Amygdala (tissue), 56 donors: ENCODE measurements around the gene CCNE1.
"Not testable (repeated sequence)": the region's sequence is repeated elsewhere in the genome, so short reads cannot be mapped to it uniquely, and the experiment has no call there.

Source experiments
- DNase-seq, 56 donors: peaks; one replicate each; lab custom pipeline; 2025; lab: John Stamatoyannopoulos, UW

CCNE1 gene

DNA sequence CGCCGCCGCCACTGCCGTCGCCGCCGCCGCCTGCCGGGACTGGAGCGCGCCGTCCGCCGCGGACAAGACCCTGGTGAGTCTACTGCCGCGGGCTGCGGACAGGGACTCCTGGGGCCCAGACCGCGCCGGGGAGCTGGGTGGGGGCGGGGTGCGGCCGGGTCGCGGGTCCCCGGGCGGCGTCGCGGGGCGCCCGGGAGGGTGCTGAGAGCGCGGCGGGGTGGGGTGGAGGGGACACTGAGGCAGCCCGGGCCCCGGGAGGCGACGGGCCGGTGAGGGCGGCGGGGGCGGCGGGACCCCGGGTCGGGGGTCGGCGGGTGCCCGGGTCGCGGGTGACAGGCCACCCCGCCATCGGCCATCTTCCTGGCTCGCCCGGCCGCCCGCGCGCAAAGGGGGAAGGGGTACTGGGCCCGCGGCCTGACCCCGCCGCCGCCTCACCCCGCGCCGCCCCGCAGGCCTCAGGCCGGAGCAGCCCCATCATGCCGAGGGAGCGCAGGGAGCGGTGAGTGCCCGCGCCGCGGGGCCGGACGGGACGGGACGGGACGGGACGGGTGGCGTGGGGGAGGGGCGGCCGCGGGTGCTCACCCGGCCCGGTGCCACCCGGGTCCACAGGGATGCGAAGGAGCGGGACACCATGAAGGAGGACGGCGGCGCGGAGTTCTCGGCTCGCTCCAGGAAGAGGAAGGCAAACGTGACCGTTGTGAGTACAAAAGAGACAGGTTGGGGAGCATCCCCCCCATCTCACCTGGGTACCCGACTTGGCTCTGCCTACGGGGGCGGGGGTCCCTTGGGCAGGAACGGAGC is 489 bp downstream of the CCNE1 start:
- DNase-seq = peak in 2 of 56 donors; percentile 9 to 40

DNA sequence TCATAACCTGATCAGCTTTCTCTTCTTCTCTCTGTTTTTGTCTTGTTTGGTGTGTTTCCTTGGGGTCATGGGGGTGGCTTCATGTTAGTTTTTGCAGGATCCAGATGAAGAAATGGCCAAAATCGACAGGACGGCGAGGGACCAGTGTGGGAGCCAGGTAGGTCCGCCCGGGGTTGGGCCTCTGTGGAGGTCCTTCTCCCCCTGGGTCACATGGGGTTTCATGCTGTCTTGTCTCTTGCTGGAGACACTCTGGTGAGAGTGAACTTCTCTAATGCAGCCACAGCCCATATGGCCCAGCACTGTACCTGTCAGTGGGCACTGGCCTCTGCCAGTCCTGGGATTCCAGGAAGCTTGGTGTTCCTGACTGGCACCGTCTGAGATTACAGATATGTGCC is 1.1 kb downstream of the CCNE1 start:
- no peak for DNase-seq

DNA sequence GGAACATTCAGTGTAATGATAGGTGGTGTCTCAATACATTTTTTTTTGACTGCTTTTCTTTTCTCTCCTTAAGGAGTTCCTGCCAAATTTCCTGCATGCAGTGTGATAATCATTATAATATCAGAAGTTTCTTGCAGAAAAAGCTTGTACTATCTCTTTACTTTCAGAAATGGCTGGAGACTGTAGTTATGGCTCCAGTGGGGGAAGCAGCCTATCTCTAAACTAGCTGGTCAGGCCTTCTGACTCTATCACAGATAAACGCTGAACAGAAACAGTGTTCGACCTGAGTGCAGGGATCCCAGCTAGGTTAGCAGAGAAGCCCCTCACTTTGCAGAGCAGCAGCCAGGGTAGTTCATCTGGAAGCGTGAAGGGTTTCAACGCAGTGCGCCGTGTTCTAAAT is 1.9 kb downstream of the CCNE1 start:
- DNase-seq = no peak

DNA sequence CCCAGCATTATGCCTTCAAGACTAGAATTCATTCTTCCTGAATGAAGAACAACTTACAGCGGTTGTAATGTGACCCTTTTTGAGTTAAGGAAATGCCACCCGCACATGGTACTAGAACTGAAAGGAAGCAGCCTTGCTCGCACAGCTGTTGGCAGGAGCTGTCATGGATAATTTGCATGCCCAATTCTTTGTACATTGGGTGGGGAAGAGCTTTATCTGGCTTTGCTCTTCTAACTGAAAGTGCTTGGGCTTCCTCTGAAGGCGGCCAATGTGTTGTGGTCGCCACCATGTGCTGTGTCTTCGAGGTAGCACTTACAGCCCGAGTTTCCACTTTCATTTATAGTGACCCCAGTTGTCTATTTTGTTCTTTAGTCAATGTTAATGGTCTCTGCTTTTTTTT is 3.4 kb downstream of the CCNE1 start:
- no peak for DNase-seq

DNA sequence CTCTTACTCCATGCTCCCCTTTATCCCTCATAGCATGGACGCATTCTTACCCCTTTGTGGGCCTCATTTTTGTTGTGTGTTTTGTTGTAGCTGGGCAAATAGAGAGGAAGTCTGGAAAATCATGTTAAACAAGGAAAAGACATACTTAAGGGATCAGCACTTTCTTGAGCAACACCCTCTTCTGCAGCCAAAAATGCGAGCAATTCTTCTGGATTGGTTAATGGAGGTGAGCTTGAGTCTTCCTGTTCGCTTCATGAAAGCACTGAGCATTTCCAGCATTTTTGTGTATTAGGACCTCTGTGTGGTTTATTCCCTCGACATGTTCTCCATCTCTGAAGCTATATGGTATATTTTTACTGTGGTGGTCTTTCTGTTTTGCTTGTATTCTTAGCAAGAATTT is 5.5 kb downstream of the CCNE1 start:
- DNase-seq = no peak

DNA sequence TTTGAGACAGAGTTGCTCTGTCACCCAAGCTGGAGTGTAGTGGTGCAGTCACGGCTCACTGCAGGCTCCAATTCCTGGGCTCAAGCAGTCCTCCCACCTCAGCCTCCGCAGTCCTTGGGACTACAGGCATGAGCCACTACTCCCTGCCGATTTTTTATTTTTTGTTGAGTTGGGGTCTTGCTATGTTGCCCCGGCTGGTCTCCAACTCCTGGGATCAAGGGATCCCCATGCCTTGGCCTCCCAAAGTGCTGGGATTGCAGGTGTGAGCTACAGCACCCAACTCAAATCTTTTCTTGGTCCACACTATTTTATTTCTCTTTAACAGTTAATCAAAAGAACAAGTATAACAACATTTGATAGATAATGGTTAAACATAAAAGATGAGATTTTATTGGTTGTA is 7.5 kb downstream of the CCNE1 start:
- DNase-seq = no peak

DNA sequence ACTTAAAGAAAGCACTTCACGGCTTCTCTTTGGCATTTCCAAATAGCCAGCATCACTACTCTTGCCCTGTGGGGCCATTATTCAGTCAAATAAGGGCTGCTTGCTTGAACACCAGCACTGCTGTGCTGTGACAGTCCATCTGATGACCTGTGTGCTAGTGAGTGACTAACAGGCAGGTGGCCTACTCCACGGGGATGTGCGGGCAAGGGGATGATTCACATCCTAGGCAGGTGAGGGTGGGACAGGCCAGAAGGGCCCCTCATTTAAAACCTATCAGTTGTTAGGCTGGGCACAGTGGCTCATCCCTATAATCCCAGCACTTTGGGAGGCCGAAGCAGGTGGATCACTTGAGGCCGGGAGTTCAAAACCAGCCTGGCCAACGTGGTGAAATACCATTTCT is 8.2 kb downstream of the CCNE1 start:
- DNase-seq = no peak

DNA sequence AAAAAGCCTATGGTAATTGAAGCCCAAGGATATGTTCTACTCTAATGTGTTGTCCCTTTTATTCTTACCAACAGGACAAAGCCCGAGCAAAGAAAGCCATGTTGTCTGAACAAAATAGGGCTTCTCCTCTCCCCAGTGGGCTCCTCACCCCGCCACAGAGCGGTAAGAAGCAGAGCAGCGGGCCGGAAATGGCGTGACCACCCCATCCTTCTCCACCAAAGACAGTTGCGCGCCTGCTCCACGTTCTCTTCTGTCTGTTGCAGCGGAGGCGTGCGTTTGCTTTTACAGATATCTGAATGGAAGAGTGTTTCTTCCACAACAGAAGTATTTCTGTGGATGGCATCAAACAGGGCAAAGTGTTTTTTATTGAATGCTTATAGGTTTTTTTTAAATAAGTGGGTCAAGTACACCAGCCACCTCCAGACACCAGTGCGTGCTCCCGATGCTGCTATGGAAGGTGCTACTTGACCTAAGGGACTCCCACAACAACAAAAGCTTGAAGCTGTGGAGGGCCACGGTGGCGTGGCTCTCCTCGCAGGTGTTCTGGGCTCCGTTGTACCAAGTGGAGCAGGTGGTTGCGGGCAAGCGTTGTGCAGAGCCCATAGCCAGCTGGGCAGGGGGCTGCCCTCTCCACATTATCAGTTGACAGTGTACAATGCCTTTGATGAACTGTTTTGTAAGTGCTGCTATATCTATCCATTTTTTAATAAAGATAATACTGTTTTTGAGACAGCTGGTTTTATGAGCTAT is 12.0 kb downstream of the CCNE1 start:
- no peak for DNase-seq

DNA sequence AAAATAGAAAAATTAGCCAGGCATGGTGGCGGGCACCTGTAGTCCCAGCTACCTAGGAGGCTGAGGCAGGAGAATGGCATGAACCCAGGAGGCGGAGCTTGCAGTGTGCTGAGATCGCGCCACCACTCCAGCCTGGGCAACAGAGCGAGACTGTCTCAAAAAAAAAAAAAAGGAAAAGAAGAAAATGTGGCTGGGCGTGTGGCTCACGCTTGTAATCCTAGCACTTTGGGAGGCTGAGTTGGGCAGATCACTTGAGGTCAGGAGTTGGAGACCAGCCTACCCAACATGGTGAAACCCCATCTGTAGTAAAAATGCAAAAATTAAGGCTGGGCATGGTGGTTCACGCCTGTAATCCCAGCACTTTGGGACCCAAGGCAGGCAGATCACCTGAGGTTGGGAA is 13.5 kb downstream of the CCNE1 start:
- DNase-seq = not testable (repeated sequence)

DNA sequence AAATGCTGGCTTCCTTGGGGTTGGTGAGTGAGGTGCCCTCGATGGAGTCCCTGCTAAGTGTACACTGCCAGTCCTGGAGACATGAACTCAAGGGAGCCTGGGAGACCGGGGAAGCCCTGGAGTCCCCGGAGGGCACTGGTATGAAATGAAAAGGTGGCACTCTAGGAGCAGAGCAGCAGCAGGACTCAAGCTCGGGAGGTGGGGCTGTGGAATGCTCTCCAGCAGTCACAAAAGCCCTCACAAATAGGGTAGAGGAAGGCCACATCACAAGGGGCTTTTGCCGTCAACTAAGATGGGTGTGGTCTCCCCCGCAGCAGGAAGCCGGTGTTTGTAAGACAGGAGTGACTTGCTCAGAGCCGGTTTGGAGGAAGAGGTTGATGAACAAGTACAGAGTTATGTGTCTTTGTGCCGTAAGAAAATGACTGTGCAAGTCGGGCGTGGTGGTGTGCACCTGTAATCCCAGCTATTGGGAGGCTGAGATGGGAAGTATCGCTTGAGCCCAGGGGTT is 19.3 kb downstream of the CCNE1 start:
- no peak for DNase-seq

DNA sequence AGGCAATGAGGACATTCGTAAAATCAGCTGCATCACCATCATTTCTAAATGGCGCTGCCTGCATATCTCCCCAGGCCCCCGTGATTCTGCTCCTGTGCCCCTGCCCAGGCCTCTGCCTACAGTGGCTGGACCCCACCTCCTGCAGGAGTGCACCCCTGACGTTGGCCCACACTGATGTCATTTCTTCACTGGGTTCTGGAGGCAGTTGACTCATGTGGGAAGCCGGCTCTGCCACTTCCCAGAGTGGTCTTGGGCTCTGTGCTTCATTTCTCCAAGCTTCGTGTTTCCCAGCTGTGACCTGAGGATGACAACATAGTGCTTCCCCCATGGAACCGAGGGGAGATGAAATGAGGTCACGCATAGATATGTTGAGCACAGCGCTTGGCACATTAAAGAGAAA is 19.9 kb downstream of the CCNE1 start:
- DNase-seq = no peak

DNA sequence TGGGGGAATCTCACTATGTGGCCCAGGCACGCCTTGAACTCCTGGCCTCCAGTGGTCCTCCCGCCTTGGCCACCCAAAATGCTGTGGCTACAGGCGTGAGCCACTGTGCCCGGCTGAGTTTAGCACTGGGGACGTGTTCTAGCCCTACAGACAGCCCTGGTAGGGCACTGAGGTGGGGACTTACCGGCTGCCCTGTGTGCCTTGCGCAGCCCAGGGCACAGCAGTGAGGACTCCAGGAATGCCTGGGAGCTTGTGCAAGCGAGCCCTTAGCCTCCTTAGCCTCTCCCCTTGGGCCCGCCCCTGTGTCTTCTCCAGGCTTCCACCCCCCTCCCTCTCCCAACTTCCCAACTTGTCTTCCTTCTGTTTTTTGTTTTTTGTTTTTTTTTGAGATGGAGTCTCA is 21.0 kb downstream of the CCNE1 start:
- DNase-seq = no peak

DNA sequence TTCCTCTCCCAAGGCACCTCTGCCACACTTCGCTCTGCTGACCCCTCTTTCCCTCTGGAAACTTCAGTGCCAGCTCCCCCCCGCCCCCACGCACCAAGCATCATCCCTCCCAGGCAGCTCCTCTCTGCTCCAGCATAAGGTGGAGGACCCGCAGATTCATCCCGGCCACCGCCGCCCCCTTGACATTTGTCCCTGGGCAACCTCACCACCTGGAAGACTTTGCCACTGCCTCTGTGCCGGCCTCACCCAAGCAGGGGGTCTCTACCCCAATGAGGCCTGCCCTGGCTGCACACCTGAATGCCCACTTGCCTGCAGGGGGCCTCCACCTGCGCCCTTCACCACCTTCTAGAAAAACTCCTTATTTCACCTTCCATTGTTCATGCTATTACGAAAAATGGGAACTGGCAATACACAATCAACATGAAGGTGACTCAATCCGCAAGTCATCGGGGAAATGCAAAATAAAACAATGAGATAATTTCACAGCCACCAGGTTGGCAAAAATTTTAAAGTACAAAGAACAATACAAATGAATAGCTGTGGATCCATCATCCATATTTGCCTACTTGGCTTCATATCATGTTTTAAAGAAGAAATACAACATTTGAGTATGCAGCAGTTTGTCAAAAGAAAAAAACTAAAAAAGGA is 21.9 kb downstream of the CCNE1 start:
- DNase-seq = no peak

DNA sequence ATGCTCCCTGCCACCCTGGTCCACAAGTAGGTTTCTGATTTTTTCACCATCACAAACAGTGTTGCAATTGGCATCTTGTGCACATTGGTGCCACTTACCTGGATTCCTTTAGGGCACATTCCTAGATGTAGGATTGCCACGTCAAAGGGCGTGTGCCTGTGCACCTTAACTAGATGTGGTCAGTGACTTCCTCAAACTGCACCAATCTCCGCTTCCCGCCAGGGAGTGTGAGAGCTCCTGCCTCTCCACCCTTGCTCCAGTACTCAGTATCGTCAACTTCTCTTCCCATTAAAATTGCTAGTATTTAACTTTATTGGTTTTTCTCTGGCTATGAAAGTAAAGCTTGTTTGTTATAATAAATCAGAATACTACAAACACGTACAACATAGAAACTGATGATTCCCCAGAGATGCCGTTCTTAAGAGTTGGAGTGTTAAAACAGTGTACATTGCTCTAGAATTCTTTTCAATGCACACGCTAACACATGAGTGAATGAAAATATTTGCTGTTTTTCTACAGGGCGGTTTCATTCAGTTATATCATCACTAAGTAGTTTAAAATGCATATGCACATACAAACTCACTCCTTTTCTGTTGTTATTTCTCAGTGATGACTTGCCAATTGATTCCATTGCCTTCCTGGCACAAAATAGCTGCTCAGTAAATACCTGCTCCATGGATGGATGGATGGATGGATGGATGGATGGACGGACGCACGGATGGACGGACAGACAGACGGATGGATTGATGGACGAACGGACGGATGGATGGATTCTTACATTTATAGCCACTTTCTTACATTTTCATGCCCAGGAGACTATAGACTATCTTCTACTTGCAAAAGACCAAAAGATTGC is 23.4 kb downstream of the CCNE1 start:
- no peak for DNase-seq

DNA sequence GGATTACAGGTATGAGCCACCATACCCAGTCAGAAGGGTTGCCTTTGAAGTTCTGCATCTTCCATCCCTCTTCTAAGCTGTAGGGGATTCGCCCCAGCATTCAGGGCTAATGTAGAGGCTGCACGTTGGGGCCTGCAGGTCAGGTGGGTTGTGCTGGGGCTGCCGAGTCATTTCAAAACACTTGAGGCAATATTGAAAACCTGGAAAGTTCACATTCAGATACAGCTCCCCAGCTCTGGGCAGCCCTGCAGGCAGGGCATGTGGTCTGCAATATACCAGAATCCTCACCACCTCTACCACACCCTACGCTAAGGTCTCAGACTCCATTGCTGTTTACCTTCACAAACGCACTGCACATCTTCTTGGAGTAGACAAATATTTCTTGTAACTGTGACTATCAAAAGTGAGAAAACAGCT is 24.6 kb downstream of the CCNE1 start:
- DNase-seq = no peak

DNA sequence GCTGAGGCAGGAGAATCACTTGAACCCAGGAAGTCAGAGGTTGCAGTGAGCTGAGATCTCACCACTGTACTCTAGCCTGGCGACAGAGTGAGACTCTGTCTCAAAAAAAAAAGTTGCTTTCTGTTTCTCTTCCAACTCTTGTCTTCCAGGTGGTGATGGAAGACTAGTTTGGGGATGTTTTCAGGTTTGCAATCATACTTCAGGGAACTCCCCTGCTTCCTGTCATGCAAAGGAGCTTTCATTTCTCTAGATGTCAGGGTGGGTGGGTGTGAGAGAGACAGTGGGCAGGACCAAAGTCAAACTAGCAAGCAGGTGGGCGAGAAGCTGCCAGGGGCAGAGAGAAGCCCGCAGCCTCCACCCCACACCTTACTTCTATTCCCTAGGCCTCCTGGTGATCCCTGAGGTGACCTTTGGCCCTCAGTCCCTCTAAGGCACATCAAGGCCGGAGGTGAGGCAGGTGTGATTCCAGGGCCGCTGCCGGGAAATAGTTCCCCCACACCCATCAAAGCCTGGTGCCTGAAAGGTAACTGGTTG is 25.7 kb downstream of the CCNE1 start:
- DNase-seq = no peak

DNA sequence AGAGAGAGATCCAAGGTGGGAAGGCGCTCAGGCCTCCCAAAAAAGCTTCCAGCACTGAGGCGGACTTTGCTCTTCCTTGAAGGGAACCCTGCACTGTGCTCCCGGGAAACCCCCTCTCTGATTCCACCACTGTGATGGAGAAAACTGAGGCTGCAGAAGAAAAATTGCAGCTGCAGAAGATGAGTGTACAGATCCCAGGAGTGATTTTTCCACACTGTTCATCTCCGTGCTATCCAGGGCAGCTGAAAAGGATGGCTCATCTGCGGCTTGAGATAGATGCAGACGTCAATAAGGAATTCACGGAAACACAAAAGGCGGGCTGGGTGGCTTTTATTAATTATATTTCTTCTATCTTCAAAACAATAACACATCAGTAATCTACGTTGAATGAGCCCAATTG is 26.2 kb downstream of the CCNE1 start:
- DNase-seq = no peak

DNA sequence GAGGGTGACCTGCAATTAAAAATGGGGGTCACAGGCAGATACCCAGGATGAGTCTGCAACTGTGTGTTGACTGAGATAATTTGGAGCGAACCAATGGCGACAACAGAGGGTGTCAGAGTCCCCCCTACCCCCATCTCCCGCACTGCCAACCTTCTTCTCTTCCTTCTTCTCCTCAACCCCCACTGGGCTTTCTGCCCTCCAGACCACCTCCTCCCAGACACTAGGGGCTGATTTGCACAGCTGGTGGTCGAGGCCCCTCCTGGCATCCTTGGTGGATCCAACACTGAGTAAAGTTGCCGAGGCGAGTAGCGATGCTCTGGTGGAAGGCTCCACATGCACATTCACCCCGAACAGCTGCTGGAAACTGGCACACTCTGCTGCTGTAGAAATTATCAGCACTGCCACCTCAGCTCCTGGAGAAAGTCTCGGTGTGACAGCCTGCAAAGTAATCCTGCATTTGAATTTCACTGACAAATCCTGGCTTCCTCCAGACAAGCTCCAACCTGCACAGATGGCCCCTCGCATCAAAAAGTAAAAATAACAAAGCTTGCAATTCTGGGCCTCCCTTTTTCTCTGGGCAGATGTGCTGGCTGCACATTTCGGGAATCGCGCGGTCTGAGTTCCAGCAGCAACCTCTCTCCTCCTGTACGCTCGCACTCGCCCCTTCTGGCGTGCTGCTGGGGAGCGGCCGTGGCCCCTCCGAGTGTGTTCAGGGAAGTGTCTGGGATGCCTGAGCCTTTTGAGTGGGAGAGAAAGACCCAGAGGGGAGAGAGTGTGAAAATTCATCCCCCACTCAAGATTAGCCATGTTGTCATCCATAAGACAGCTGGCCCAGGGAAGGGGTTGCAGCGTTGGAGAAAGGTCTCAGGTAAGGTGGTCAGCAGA is 28.5 kb downstream of the CCNE1 start:
- peak in 2 of 56 donors; percentile 8 for DNase-seq

DNA sequence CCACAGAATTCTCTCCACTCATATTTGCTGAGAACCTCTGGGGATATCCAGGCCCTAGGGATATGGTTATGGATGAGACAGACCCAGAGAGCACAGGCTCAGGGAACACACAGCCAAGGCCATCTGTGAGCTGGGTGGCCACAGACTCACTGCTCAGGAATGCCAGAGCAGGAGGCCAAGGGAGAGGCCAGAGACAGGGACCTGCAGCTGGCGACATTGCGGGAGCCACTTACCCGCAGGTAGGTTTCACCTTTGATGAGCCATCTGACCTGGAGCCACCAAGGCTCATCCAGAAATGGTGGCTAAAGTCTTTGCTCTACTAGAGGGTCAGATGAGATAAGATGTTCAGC is 29.4 kb downstream of the CCNE1 start:
- DNase-seq = no peak
